NCI-H2081 treated with DMSO at 0.1 percent for 48 hours (cell line): Measurements from ENCODE around the gene MGAT4A.
"Not testable (repeated sequence)": the region's sequence is repeated elsewhere in the genome, so short reads cannot be mapped to it uniquely, and the experiment has no call there.

ENCODE experiments used
- DNase-seq: peaks from one replicate; lab custom pipeline; 2025; lab: John Stamatoyannopoulos, UW

MGAT4A gene

GRCh38 chr2:98730053-98730706 lies 752 bp downstream of the MGAT4A start:
- DNase-seq, result no peak

- DNase-seq, result no peak
Observed at GRCh38 chr2:98729652-98730051, 1.3 kb downstream of the MGAT4A start.

GRCh38 chr2:98728088-98728718 lies 2.7 kb downstream of the MGAT4A start:
- DNase-seq, result not testable (repeated sequence)

GRCh38 chr2:98727369-98728087 lies 3.4 kb downstream of the MGAT4A start:
- no peak for DNase-seq

GRCh38 chr2:98726735-98727368 lies 4.1 kb downstream of the MGAT4A start:
- DNase-seq, result no peak

GRCh38 chr2:98726205-98726604 lies 4.7 kb downstream of the MGAT4A start:
- no peak for DNase-seq

- no peak for DNase-seq
Observed at GRCh38 chr2:98720286-98720685, 10.6 kb downstream of the MGAT4A start.

GRCh38 chr2:98717621-98718020 lies 13.3 kb downstream of the MGAT4A start:
- DNase-seq, result no peak

GRCh38 chr2:98716786-98717185 lies 14.1 kb downstream of the MGAT4A start:
- DNase-seq, result no peak

- DNase-seq, result no peak
Observed at GRCh38 chr2:98715812-98716451, 15.0 kb downstream of the MGAT4A start.

GRCh38 chr2:98713332-98714015 lies 17.5 kb downstream of the MGAT4A start:
- DNase-seq, result no peak

GRCh38 chr2:98712145-98712544 lies 18.8 kb downstream of the MGAT4A start:
- no peak for DNase-seq

GRCh38 chr2:98711506-98711905 lies 19.4 kb downstream of the MGAT4A start:
- DNase-seq, result no peak

- DNase-seq, result no peak
Observed at GRCh38 chr2:98710734-98711133, 20.2 kb downstream of the MGAT4A start.

- no peak for DNase-seq
Observed at GRCh38 chr2:98709535-98709934, 21.4 kb downstream of the MGAT4A start.

- no peak for DNase-seq
Observed at GRCh38 chr2:98708396-98709186, 22.3 kb downstream of the MGAT4A start.

GRCh38 chr2:98706591-98706990 lies 24.3 kb downstream of the MGAT4A start:
- no peak for DNase-seq

GRCh38 chr2:98705333-98705617 lies 25.7 kb downstream of the MGAT4A start:
- DNase-seq, result no peak

GRCh38 chr2:98704499-98705332 lies 26.2 kb downstream of the MGAT4A start:
- DNase-seq, result no peak

- no peak for DNase-seq
Observed at GRCh38 chr2:98703738-98704137, 27.2 kb downstream of the MGAT4A start.
